Measurements from ENCODE around the gene MAP1B.

Gene MAP1B

GRCh38 chr5:72066705-72067107, 40.6 kb upstream of the MAP1B start:
- TF ChIP-seq CTCF (IDR thresholded peaks at IDR 0.05; ENCODE audit: low read depth, low read length), result no peak
- Histone ChIP-seq H3K9me3 (0 out of 2 replicates have a peak, but pooled peaks cover 3% of the 10 kb centered on the region), H3K4me1 (peaks cover 31% of the 10 kb centered on the region), H3K27me3 (no peaks in the 10 kb centered on the region), H3K4me3 (ENCODE audit: low read depth, low read length) (no peak overlapping the region), H3K36me3 (no peaks in the 10 kb centered on the region)
- DNase-seq, result no peak

GRCh38 chr5:72067682-72068470, 39.4 kb upstream of the MAP1B start:
- Histone ChIP-seq H3K9me3 (0 out of 2 replicates have a peak, but pooled peaks cover 3% of the 10 kb centered on the region), H3K4me3 (ENCODE audit: low read depth, low read length) (no peak overlapping the region), H3K27me3 (no peaks in the 10 kb centered on the region), H3K4me1 (peaks cover 40% of the 10 kb centered on the region), H3K36me3 (no peaks in the 10 kb centered on the region)
- DNase-seq, result peak; percentile 46
- no peak for TF ChIP-seq CTCF (IDR thresholded peaks at IDR 0.05; ENCODE audit: low read depth, low read length)

- Histone ChIP-seq H3K4me1 (peaks cover 50% of the 10 kb centered on the region), H3K36me3 (no peaks in the 10 kb centered on the region), H3K9me3 (no peaks in the 10 kb centered on the region), H3K27me3 (no peaks in the 10 kb centered on the region), H3K4me3 (ENCODE audit: low read depth, low read length) (no peak overlapping the region)
- no peak for TF ChIP-seq CTCF (IDR thresholded peaks at IDR 0.05; ENCODE audit: low read depth, low read length)
- no peak for DNase-seq
Measured at GRCh38 chr5:72070529-72070928, 36.7 kb upstream of the MAP1B start.

DNA sequence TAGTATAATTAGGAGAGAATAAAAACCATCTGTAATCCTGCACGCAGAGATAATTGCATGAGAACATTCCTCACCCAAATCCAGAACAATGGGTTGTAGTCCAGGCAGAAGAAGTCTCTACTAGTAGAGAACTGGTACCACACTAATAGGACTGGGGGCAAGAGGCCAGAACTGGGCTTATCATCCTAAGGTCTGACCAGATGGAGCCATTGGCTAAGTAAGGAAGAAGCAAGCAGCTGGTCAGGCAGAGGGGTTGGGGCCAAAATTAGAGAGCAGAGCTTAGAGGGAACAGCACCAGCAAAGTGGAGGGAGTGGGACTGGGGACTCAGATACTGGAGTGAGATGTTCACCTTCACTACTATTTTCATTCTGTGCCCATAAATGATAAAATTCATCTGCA, 35.4 kb upstream of the MAP1B start:
- peaks cover 41% of the 10 kb centered on the region for H3K4me1 ChIP-seq
- no peak overlapping the region for H3K4me3 ChIP-seq (ENCODE audit: low read depth, low read length)
- H3K36me3 ChIP-seq, result no peaks in the 10 kb centered on the region
- no peaks in the 10 kb centered on the region for H3K9me3 ChIP-seq
- H3K27me3 ChIP-seq, result no peaks in the 10 kb centered on the region
- DNase-seq, result no peak
- TF ChIP-seq CTCF (IDR thresholded peaks at IDR 0.05; ENCODE audit: low read depth, low read length), result no peak

DNA sequence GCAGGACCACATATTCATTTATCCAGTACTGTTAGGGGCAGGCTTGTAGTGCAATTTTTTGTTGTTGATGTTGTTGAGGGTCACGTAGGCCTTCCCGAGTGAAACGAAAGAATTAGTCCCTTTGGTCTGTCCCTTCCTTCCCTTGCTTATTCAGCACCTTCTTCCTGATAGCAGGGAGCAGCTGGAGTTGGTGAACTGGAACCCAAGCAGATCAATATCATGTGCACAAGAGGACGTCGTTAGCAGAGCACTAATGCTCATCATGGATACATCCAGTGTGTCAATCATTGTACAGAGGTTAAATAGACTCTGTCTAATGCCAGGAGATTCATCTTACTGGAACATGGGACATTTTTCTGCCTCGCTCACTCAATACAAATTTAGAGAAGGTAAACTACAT, 33.0 kb upstream of the MAP1B start:
- Histone ChIP-seq H3K36me3 (no peaks in the 10 kb centered on the region), H3K4me1 (peaks cover 38% of the 10 kb centered on the region), H3K27me3 (no peaks in the 10 kb centered on the region), H3K9me3 (no peaks in the 10 kb centered on the region), H3K4me3 (ENCODE audit: low read depth, low read length) (no peak overlapping the region)
- DNase-seq, result peak; percentile 64
- TF ChIP-seq CTCF (IDR thresholded peaks at IDR 0.05; ENCODE audit: low read depth, low read length), result no peak

DNA sequence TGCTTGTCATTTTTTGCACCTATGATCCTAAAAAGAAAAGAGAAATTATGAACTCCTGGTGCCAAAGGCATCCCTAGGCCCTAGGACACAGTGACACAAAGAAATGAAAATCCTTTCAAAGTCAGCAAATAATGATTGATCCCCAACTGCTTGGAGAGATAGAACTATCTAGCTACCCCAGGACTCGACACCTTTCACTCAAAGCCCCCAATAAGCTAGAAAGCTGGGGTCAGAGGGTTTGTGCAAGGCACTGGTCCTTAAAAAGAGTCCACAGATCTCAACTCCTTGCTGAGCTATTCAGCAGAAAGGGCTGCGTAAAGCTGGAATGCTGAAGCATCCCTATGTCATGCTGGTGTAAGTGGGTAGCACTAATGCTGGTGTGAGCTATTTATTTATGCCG, 31.8 kb upstream of the MAP1B start:
- Histone ChIP-seq H3K4me1 (peaks cover 43% of the 10 kb centered on the region), H3K4me3 (ENCODE audit: low read depth, low read length) (no peak overlapping the region), H3K9me3 (no peaks in the 10 kb centered on the region), H3K27me3 (no peaks in the 10 kb centered on the region), H3K36me3 (no peaks in the 10 kb centered on the region)
- DNase-seq, result no peak
- no peak for TF ChIP-seq CTCF (IDR thresholded peaks at IDR 0.05; ENCODE audit: low read depth, low read length)
